Hepatocyte (in vitro differentiated cells): ENCODE data around the gene DCLK2. TPM values are rescaled to one million over a fixed set of nuclear protein-coding genes. Genes with fewer than 3 reads are reported as not detected.
A peak's percentile ranks its signal among the peaks of the same experiment; 100 is the strongest.

Experiments used
- DNase-seq: peaks from one replicate; pipeline ENCODE4 v3.0.0-alpha.2; 2016; ENCODE audit warnings: low spot score
- H2AFZ ChIP-seq: fragments of 200-600 bp; sonication (generic); 2 replicates; pipeline ENCODE4 v1.6.0; 2016; ENCODE audit warnings: antibody characterized with exemption, mild to moderate bottlenecking
- H3K27ac ChIP-seq: fragments of 200-600 bp; sonication (generic); 2 replicates; pipeline ENCODE4 v1.5.1; 2016; ENCODE audit warnings: mild to moderate bottlenecking
- H3K27me3 ChIP-seq: fragments of 200-600 bp; sonication (generic); 2 replicates; pipeline ENCODE4 v1.6.1; 2016
- H3K36me3 ChIP-seq: fragments of 200-600 bp; sonication (generic); replicated peaks from 2 replicates; pipeline ENCODE4 v1.5.1; 2016; ENCODE audit warnings: low read depth; ENCODE audit not compliant: insufficient read depth
- H3K4me1 ChIP-seq: fragments of 200-600 bp; sonication (generic); 2 replicates; pipeline ENCODE4 v1.5.1; 2016; ENCODE audit warnings: mild to moderate bottlenecking, moderate library complexity; ENCODE audit not compliant: insufficient read depth
- H3K4me2 ChIP-seq: fragments of 200-600 bp; sonication (generic); 2 replicates; pipeline ENCODE4 v1.6.0; 2016
- H3K4me3 ChIP-seq: fragments of 200-600 bp; sonication (generic); 2 replicates; pipeline ENCODE4 v1.5.1; 2016; ENCODE audit warnings: mild to moderate bottlenecking
- H3K79me2 ChIP-seq: fragments of 200-600 bp; sonication (generic); 2 replicates; pipeline ENCODE4 v1.6.0; 2017; ENCODE audit warnings: mild to moderate bottlenecking
- H3K9me2 ChIP-seq: fragments of 200-600 bp; sonication (generic); replicated peaks from 2 replicates; pipeline ENCODE4 v1.6.0; 2017; ENCODE audit warnings: mild to moderate bottlenecking; ENCODE audit not compliant: insufficient read depth
- H3K9me3 ChIP-seq: fragments of 200-600 bp; sonication (generic); 2 replicates; pipeline ENCODE4 v1.5.1; 2016; ENCODE audit warnings: low read depth, mild to moderate bottlenecking
- H4K20me1 ChIP-seq: fragments of 200-600 bp; sonication (generic); 2 replicates; pipeline ENCODE4 v1.6.0; 2016; ENCODE audit warnings: mild to moderate bottlenecking; ENCODE audit not compliant: insufficient read depth, poor library complexity, severe bottlenecking
- CTCF ChIP-seq: fragments of 200-600 bp; sonication (generic); IDR thresholded peaks from 2 replicates; pipeline ENCODE4 v1.5.1; 2016; ENCODE audit warnings: antibody characterized with exemption, mild to moderate bottlenecking; ENCODE audit not compliant: poor library complexity
- EZH2 ChIP-seq: fragments of 200-600 bp; sonication (generic); IDR thresholded peaks from 2 replicates; pipeline ENCODE4 v1.6.1; 2016; ENCODE audit warnings: antibody characterized with exemption, mild to moderate bottlenecking, borderline replicate concordance
- EZH2phosphoT487 ChIP-seq: fragments of 200-600 bp; sonication (generic); IDR thresholded peaks from one replicate; pipeline ENCODE4 v1.6.1; 2018; ENCODE audit warnings: antibody characterized with exemption, mild to moderate bottlenecking, low read depth, moderate library complexity; ENCODE audit not compliant: unreplicated experiment, severe bottlenecking
- WGBS: methylation state at CpG from one replicate; pipeline ENCODE4 v1.1.6; 2016; ENCODE audit warnings: low lambda C conversion rate; ENCODE audit errors: missing lambda C conversion rate; 5-methylcytosine and 5-hydroxymethylcytosine counted together
- polyA plus RNA-seq: library from polyadenylated mRNA; unstranded; fragments of >200 nt; fragmentation: Nextera tagmentation; extraction: Ambion mirVana; gene quantifications from 2 replicates; pipeline ENCODE4 v1.2.1, GENCODE V29; 2016
- total RNA-seq: library from RNA; depleted of rRNA; stranded (reverse); fragments of >200 nt; gene quantifications from 2 replicates; pipeline ENCODE4 v1.2.3, GENCODE V29; 2014

DCLK2 gene
- total and polyA plus RNA-seq, 2 experiments from 2014 or later = 1.5 to 2.8 TPM

DNA sequence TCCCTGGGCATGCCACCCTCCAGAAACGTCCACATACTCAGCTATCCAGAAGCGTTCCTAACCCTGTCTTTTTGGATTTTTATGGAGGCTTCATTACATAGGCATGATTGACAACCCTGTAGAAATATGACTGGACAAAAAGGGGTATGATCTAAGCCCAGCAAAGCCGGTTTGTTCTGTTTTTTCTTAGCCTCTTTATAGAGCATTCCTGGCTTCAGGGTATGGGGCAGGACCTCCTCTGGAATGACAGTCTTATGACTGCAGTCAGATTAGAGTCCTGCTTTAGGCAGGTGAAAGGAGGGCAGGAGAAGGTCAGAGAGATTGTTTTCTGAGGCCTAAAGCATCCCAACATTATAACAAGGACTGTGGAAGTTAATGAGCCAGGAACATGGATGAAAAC, 137.4 kb downstream of the DCLK2 start:
- TF ChIP-seq CTCF (no peak), EZH2 (no peak), EZH2phosphoT487 (no peak)
- no peaks in the 10 kb centered on the region for H3K9me2 ChIP-seq
- no peaks in the 10 kb centered on the region for H3K9me3 ChIP-seq
- no peak overlapping the region for H3K27ac ChIP-seq
- H4K20me1 ChIP-seq = no peaks in the 10 kb centered on the region
- no peak overlapping the region for H3K4me3 ChIP-seq
- no peaks in the 10 kb centered on the region for H3K27me3 ChIP-seq
- H2AFZ ChIP-seq = no peak overlapping the region
- no peak overlapping the region for H3K4me2 ChIP-seq
- H3K36me3 ChIP-seq = no peaks in the 10 kb centered on the region
- no peaks in the 10 kb centered on the region for H3K79me2 ChIP-seq
- DNase-seq = peak; percentile 20
- peaks cover 6% of the 10 kb centered on the region for H3K4me1 ChIP-seq
- 52% methylated on average over 3 of the region's 3 CpGs for WGBS

GRCh38 chr4:150216726-150217125, 138.5 kb downstream of the DCLK2 start:
- no peaks in the 10 kb centered on the region for H3K36me3 ChIP-seq
- no peaks in the 10 kb centered on the region for H4K20me1 ChIP-seq
- no peak overlapping the region for H3K27ac ChIP-seq
- H3K27me3 ChIP-seq = no peaks in the 10 kb centered on the region
- H3K9me3 ChIP-seq = no peaks in the 10 kb centered on the region
- peaks cover under 1% of the 10 kb centered on the region for H3K4me1 ChIP-seq
- 95% methylated on average over 5 of the region's 5 CpGs for WGBS
- H2AFZ ChIP-seq = no peak overlapping the region
- no peak overlapping the region for H3K4me2 ChIP-seq
- DNase-seq = no peak
- no peaks in the 10 kb centered on the region for H3K79me2 ChIP-seq
- H3K4me3 ChIP-seq = no peak overlapping the region
- no peak for TF ChIP-seq EZH2
- TF ChIP-seq EZH2phosphoT487 = no peak
- TF ChIP-seq CTCF = no peak
- H3K9me2 ChIP-seq = no peaks in the 10 kb centered on the region

DNA sequence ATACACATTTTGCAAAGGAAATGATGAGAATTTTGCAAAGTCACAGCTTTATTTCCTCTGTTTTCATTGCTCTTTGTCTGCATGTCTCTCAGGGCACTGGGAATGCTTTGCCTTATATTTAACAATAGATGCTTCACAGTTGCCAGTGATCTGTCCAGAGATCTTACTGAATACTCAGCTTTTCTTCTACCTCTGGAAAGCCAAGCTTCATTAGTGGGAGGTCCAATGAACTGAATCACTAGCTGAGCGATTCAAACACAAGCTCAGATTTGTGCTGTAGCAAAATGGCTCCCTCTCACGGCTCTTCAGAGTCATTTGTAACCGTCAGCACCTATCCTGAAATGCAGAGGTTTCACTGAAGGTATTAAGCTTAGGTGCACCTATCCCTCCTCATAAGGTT, 138.9 kb downstream of the DCLK2 start:
- Histone ChIP-seq H3K4me3 (no peak overlapping the region), H3K27ac (no peak overlapping the region), H2AFZ (no peak overlapping the region), H3K9me3 (no peaks in the 10 kb centered on the region), H3K36me3 (no peaks in the 10 kb centered on the region), H3K4me2 (peak overlapping the region; percentile 57), H4K20me1 (no peaks in the 10 kb centered on the region), H3K79me2 (no peaks in the 10 kb centered on the region), H3K27me3 (no peaks in the 10 kb centered on the region), H3K9me2 (no peaks in the 10 kb centered on the region), H3K4me1 (no peaks in the 10 kb centered on the region)
- WGBS = 16% methylated on average over 3 of the region's 3 CpGs
- no peak for TF ChIP-seq EZH2
- TF ChIP-seq CTCF = peak; percentile 52
- TF ChIP-seq EZH2phosphoT487 = no peak
- peak; percentile 59 for DNase-seq

DNA sequence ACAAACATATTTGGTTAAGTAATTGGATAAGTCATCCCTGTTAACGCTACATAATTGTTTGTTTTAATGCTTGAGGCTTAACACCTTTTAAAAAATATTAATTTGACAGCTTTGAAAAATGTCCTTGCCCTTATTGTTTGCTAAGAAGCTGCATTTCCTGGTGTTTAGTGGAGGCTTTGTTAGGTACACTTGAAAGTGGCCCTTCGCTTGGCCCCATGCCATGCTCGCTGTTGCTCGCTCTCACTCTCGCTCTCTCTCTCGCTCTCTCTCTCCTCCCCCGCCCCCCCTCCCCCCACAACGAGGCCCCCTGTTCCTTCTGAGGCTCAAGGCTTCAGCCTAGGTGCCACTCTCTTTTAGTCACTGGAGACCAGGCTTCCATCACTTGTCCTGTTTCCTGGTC, 139.6 kb downstream of the DCLK2 start:
- Histone ChIP-seq H3K4me1 (no peaks in the 10 kb centered on the region), H3K9me2 (no peaks in the 10 kb centered on the region), H3K79me2 (no peaks in the 10 kb centered on the region), H3K36me3 (no peaks in the 10 kb centered on the region), H3K9me3 (no peaks in the 10 kb centered on the region), H3K27ac (no peak overlapping the region), H4K20me1 (no peaks in the 10 kb centered on the region), H3K4me2 (peak overlapping the region; percentile 57), H3K4me3 (no peak overlapping the region), H2AFZ (no peak overlapping the region), H3K27me3 (no peaks in the 10 kb centered on the region)
- no peak for TF ChIP-seq EZH2phosphoT487
- no peak for TF ChIP-seq EZH2
- no peak for TF ChIP-seq CTCF
- no peak for DNase-seq
- WGBS = 56% methylated on average over 6 of the region's 8 CpGs
